Colonic mucosa (tissue), 4 donors: ENCODE data around the gene EPN2. TPM values are rescaled to one million over a fixed set of nuclear protein-coding genes. Genes with fewer than 3 reads are reported as not detected.

Experiments used
- DNase-seq: peaks from one replicate; pipeline ENCODE4 v3.0.0-alpha.2; 2020
- H3K27ac ChIP-seq: fragments of 200-600 bp; one replicate; pipeline ENCODE4 v1.8.0; 2021
- H3K27me3 ChIP-seq: fragments of 200-600 bp; one replicate; pipeline ENCODE4 v1.8.0; 2021
- H3K36me3 ChIP-seq: fragments of 200-600 bp; one replicate; pipeline ENCODE4 v1.8.0; 2021
- H3K4me1 ChIP-seq: fragments of 200-600 bp; one replicate; pipeline ENCODE4 v1.8.0; 2021; ENCODE audit warnings: mild to moderate bottlenecking
- H3K4me3 ChIP-seq: fragments of 200-600 bp; one replicate; pipeline ENCODE4 v1.8.0; 2021
- H3K9ac ChIP-seq, 2 donors: one replicate each; pipeline ENCODE4 v1.7.0; 2013; ENCODE audit warnings: control low read depth in 2 of 2, low read depth in 2 of 2, low read length in 2 of 2
- H3K9me3 ChIP-seq: fragments of 200-600 bp; one replicate; pipeline ENCODE4 v1.8.0; 2021
- intact Hi-C: fragments of 100-400 bp; cut with DNase I; formaldehyde crosslinking; loops from one replicate; pipeline ENCODE4 v1.14.1; 2022
- total RNA-seq, 2 donors: library from RNA; stranded (reverse); fragmentation: NEBNext Ultra II Directional in 1 of 2; extraction: Animal tissue kit (Norgen Biotek cat#: 25700) in 1 of 2; gene quantifications; one replicate each; pipeline ENCODE4 v1.2.1, GENCODE V29; 2021
- TF ChIP-seq, protein P1 (sequence below): fragments of 200-600 bp; IDR thresholded peaks from one replicate; pipeline ENCODE4 v1.8.0; 2022; ENCODE audit warnings: antibody characterized with exemption, mild to moderate bottlenecking
- donor health status: healthy.
- donor health status: DM: no; HTN: no; CAD: no.
- donor health status: DM: no; HTN: no; CAD: no.

The EPN2 gene
- total RNA-seq, 2 donors from 2014 or later, result 34.7 to 36.3 TPM

GRCh38 chr17:19248151-19248927 lies 11.2 kb downstream of the EPN2 start:
- H3K4me1 ChIP-seq, result no peaks in the 10 kb centered on the region

DNA sequence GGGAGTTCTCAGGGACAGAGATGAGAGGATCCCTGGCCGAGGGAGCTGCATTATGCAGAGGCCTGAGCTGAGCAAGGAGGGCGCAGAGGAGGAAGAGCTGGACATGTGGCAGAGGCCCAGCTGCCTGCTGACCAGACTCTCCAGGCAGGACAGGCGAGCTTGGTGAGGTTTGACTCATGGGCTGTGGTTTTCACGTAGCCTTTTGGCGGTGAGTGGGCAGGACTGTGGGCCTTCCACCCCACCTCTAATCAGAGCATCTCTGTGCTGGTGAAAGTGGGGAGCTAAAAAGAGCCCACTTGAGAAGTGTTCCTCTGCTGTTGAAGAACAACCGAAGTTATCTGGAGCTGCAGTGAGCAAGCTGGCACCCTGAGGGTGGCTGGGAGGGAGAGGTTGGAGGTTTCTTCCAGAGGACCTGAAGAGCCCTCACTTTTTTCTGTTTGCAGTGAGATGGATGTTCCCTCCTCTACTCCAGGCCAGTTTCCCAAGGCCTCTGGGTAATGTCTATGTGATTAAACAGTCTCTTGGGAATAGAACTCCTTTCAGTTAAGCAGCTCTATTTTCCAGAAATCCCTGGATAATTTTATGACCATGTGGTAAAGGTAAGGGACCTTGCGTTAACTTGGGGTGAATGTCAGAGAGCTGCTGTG lies 11.9 kb downstream of the EPN2 start:
- intact Hi-C loops, result no loop called here
- H3K36me3 ChIP-seq, result no peaks in the 10 kb centered on the region
- no peaks in the 10 kb centered on the region for H3K27me3 ChIP-seq
- H3K9me3 ChIP-seq, result no peaks in the 10 kb centered on the region
- no peaks in the 10 kb centered on the region for H3K4me1 ChIP-seq
- no peak overlapping the region for H3K4me3 ChIP-seq
- H3K9ac ChIP-seq, result peak overlapping the region in 1 of 2 donors; percentile 29
- TF ChIP-seq, protein P1, sequence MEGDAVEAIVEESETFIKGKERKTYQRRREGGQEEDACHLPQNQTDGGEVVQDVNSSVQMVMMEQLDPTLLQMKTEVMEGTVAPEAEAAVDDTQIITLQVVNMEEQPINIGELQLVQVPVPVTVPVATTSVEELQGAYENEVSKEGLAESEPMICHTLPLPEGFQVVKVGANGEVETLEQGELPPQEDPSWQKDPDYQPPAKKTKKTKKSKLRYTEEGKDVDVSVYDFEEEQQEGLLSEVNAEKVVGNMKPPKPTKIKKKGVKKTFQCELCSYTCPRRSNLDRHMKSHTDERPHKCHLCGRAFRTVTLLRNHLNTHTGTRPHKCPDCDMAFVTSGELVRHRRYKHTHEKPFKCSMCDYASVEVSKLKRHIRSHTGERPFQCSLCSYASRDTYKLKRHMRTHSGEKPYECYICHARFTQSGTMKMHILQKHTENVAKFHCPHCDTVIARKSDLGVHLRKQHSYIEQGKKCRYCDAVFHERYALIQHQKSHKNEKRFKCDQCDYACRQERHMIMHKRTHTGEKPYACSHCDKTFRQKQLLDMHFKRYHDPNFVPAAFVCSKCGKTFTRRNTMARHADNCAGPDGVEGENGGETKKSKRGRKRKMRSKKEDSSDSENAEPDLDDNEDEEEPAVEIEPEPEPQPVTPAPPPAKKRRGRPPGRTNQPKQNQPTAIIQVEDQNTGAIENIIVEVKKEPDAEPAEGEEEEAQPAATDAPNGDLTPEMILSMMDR, result no peak
- H3K27ac ChIP-seq, result peak overlapping the region; percentile 50
- no peak for DNase-seq

More at GRCh38 chr17:19248151-19248927, 11.2 kb downstream of the EPN2 start:
- Histone ChIP-seq H3K9me3 (no peaks in the 10 kb centered on the region), H3K36me3 (no peaks in the 10 kb centered on the region), H3K4me3 (no peak overlapping the region), H3K9ac (peak overlapping the region in 1 of 2 donors; percentile 29), H3K27ac (peak overlapping the region; percentile 50), H3K27me3 (no peaks in the 10 kb centered on the region)
- no peak for DNase-seq
- TF ChIP-seq, protein P1, result no peak
- intact Hi-C loops, result no loop called here

DNA sequence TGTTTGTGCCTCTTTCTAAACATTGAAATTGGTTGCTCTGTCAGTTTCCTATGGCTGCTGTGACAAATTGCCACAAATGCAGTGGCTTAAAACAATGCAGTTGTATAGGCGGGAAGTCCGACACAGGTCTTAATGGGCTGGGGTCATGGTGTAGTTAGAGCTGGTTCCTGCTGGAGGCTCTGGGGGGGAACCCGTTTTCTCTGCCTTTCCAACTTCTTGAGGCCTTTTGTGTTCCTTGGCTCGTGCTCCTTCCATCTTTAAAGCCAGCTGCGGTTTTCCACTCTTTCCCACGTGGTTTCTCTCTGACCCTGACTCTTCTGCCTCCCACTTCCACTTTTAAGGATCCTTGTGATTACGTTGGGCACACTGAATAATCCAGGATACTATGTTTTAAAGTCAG lies 12.5 kb downstream of the EPN2 start:
- no peak for DNase-seq
- Histone ChIP-seq H3K27ac (peak overlapping the region; percentile 50), H3K4me3 (no peak overlapping the region), H3K9ac (no peak overlapping the region), H3K4me1 (no peaks in the 10 kb centered on the region), H3K27me3 (no peaks in the 10 kb centered on the region), H3K9me3 (no peaks in the 10 kb centered on the region), H3K36me3 (no peaks in the 10 kb centered on the region)
- TF ChIP-seq, protein P1, result no peak
- intact Hi-C loops, result no loop called here

DNA sequence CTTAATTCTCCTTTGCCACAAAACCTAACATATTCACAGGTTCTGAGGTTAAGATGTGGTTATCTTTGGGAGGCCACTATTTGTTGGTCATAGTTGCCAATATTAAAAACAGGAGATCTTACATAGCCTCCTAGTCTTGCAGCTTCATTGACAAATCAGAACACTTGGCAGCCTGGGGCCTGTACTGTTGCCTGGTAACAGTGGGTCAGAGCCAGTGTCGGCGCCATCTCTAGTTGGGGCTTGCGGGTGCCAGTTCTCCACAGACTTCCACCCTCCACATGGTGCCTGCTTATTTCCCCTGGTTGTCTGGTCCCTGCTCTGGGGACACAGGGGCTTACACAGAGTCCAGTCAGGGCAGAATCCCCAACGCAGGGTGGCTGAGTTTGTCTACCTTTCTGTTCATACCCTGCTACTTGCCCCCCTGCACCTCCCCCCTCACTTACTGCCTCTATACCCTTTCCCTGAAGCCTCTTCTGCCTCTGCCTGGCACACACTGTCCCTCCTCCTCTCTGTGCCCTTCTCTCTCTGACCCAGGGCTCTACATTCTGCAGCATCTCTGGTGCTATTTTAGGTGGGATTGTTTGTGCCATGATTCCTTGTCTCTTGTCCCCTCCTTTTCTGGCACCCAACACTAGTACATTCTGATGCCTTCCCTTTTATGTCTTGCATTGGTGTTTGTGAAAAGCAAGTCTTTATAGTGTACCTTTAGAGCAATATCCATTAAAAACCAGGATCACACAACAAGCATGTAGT lies 13.4 kb downstream of the EPN2 start:
- Histone ChIP-seq H3K27me3 (no peaks in the 10 kb centered on the region), H3K4me3 (no peak overlapping the region), H3K36me3 (no peaks in the 10 kb centered on the region), H3K9me3 (no peaks in the 10 kb centered on the region), H3K9ac (no peak overlapping the region), H3K4me1 (no peaks in the 10 kb centered on the region), H3K27ac (no peak overlapping the region)
- TF ChIP-seq, protein P1, result no peak
- intact Hi-C loops, result no loop called here
- no peak for DNase-seq

DNA sequence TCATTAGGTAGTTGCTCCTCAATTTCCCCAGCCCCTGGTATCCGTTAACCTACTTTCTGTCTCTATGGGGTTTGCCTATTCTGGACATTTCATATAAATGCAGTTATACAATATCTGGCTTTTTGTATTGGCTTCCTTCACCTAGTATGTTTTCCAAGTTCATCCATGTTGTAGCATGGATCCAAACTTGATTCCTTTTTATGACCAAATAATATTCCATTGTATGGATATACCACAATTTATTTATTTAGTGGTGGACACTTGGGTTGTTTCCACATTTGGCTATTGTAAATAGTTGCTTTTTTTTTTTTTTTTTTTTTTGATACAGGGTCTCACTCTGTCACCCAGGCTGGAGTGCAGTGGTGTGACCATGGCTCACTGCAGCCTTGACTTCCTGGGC lies 15.9 kb downstream of the EPN2 start:
- intact Hi-C loops, result no loop called here
- TF ChIP-seq, protein P1, result no peak
- DNase-seq, result no peak
- no peaks in the 10 kb centered on the region for H3K4me1 ChIP-seq
- no peak overlapping the region for H3K9ac ChIP-seq
- no peak overlapping the region for H3K4me3 ChIP-seq
- no peaks in the 10 kb centered on the region for H3K27me3 ChIP-seq
- H3K27ac ChIP-seq, result no peak overlapping the region
- H3K36me3 ChIP-seq, result no peaks in the 10 kb centered on the region
- no peaks in the 10 kb centered on the region for H3K9me3 ChIP-seq
